Stimulated activated CD4-positive, alpha-beta T cell treated with anti-CD3 and anti-CD28 coated beads, Interleukin-12 subunit alpha, Interleukin-12 subunit beta, amount 100 ng/mL, for 4 hours (primary cell): ENCODE results near the gene SPC25.
"Not testable (repeated sequence)": the region's sequence is repeated elsewhere in the genome, so short reads cannot be mapped to it uniquely, and the experiment has no call there.

Source experiments
- DNase-seq: peaks from one replicate; pipeline ENCODE4 v3.0.0-alpha.2; 2020

SPC25 gene

DNA sequence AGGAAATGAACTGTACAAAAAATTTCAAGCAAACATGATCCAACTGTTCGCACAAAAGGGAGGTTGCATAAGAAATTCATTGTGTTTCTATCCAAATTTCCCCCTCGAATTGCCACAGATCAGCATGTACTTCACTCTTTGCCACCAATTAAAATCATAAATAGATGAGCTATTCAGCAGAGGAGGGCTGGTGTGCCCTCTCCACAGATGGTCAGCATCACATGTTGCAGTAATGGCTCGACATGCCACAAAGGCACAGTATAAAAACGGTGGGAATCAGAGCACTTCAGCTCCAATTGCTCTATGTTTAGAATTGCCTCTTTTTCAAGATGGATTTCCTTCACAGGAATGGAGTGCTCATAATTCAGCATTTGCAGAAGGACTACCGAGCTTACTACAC is 10.8 kb upstream of the SPC25 start, which contains the start of gene G6PC2:
Gene G6PC2 (plus strand): TSS at position 289 of the 400 bp plus-strand sequence. CDS start 41 bp downstream, at position 330.
- no peak for DNase-seq

DNA sequence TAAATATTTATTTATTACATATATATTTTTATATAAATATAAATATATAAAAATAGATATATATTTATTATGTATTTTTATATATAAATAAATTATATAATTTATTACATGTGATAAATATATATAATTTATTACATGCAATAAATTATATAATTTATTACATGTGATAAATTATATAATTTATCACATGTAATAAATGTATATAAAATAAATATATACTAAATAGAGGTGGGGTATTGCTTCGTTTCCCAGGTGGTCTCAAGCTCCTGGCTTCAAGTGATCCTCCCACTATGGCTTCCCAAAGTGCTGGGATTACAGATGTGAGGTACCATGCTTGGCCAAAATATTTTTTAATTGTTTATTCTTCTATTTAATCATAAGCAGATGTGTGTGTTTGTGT is 7.2 kb upstream of the SPC25 start:
- DNase-seq, result no peak

GRCh38 chr2:168896783-168897182 is 6.6 kb upstream of the SPC25 start:
- no peak for DNase-seq

DNA sequence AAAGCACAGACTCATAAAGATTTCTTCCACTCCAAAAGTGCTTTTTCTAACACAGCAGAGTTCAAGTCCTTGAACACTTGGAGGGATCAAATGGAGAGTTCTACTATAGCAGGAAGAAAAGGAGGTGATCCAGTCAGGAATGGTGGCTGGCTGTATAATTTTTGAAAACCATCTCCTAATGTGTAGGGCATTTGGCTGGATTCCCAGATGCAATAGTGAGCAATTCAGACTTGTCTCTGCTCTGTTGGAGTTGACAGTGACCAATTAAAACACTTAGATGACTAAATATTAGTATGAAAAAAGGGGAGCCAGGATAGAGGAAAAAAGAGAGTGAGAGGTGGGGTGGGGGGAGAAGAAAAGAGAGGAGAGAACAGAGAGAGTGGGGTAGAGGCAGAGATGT is 5.5 kb upstream of the SPC25 start:
- DNase-seq, result no peak

- DNase-seq, result no peak
Observed at GRCh38 chr2:168894720-168895119, 4.5 kb upstream of the SPC25 start.

DNA sequence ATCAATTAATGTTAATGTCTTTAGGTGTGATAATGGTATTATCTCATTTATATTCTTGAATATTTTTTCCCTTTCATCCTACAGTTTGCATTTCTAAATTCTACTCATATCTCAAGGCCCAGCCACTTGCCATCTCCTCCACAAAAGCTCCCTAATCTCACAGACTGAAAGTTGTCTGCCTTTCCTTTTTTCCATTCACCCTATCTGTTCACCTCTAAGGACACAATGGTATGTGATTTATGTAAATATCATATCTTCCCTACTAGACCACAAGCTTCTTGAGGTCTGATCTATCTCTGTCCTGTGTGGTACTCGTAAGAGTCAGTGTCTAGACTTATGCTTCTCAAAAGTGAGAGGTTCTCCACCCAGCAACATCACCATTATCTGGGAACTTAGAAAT is 3.9 kb upstream of the SPC25 start:
- no peak for DNase-seq

DNA sequence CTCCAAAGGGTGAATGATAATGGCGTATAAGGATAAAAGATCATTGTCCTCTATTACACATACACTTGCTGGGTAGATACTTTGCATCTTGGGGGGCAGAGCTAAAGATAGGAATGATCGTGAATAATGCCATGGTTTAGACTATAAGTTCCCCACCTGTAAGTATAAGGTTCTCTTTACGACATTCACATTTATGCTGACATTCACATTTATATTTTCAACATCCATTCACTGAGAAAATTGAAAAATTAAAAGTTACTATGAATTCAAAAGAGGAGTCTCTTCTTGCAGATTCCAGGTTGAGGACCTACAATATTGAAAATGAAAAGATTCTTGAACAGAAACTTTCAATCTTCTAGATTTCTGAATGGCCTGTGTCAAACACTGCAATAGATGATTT is 2.1 kb upstream of the SPC25 start:
- no peak for DNase-seq

DNA sequence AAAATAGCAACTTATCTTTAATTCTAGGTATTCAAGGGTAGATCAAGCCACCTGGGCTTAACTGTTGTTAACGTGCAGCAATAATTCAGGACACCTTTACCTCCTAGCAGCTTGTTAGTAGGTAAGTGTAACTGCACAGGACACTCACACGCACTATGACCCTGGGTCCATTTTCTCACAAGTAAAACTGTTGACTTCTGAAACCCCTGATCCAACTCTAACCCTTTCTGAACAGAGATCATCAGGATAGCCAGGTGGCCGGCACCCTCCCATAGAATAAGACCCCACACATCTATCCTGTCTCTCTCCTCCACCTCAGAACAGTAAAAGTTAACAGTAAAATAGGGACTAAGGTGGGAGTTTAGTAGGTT is 610 bp downstream of the SPC25 start:
- DNase-seq, result no peak

GRCh38 chr2:168884975-168885374 is 5.3 kb downstream of the SPC25 start:
- DNase-seq, result no peak

- DNase-seq, result not testable (repeated sequence)
Observed at GRCh38 chr2:168882163-168882562, 8.1 kb downstream of the SPC25 start.

GRCh38 chr2:168874368-168875054 is 15.7 kb downstream of the SPC25 start:
- no peak for DNase-seq

DNA sequence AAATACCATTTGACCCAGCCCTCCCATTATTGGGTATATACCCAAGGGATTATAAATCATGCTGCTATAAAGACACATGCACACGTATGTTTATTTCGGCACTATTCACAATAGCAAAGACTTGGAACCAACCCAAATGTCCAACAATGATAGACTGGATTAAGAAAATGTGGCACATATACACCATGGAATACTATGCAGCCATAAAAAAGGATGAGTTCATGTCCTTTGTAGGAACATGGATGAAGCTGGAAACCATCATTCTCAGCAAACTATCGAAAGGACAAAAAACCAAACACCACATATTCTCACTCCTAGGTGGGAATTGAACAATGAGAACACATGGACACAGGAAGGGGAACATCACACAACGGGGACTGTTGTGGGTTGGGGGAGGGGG is 19.4 kb downstream of the SPC25 start:
- DNase-seq, result not testable (repeated sequence)

DNA sequence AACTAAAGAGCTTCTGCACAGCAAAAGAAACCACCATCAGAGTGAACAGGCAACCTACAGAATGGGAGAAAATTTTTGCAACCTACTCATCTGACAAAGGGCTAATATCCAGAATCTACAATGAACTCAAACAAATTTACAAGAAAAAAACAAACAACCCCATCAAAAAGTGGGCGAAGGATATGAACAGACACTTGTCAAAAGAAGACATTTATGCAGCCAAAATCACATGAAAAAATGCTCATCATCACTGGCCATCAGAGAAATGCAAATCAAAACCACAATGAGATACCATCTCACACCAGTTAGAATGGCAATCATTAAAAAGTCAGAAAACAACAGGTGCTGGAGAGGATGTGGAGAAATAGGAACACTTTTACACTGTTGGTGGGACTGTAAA is 19.9 kb downstream of the SPC25 start:
- not testable (repeated sequence) for DNase-seq

- not testable (repeated sequence) for DNase-seq
Observed at GRCh38 chr2:168867164-168867563, 23.1 kb downstream of the SPC25 start.

- DNase-seq, result no peak
Observed at GRCh38 chr2:168858146-168858545, 32.1 kb downstream of the SPC25 start.

DNA sequence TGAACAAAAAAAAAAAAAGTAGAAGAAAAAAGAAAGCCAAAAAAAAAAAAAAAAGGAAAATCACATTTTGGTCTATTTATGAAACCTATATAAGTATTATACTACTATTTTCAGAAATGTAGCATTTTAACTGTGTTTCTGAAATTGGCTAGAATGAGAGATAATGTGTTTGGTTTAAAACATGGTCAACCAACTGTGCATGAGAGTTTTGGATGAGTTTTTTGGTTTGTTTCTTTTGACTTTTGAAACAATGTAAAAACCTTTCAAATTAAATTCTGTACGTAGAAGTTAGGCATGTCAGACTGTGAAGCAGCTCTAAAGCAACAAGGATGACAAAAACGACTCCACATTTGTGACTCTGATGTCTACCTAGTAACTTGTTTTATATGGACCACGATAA is 34.6 kb downstream of the SPC25 start:
- DNase-seq, result no peak

- no peak for DNase-seq
Observed at GRCh38 chr2:168854651-168855050, 35.6 kb downstream of the SPC25 start.

DNA sequence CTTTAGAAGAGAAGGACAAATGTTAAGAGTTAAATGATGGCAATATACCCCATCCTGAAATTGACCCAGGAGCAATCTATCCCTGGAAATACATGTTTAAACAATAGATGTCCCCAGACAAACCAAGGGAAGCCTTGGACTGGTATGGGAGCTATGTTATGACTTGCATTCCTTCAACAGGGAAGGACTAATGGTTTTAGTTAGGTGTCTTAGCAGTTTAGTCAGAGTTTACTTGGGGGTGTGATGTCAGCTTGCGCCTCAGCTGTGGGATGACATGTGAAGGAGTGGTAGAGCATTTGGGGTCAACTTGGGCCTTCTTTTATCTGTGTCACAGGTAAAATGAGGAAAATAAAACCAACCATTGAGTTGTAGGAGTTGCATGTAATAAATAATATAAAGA is 36.8 kb downstream of the SPC25 start:
- DNase-seq, result no peak

- no peak for DNase-seq
Observed at GRCh38 chr2:168852481-168852880, 37.7 kb downstream of the SPC25 start.

- DNase-seq, result no peak
Observed at GRCh38 chr2:168851674-168852320, 38.4 kb downstream of the SPC25 start.

DNA sequence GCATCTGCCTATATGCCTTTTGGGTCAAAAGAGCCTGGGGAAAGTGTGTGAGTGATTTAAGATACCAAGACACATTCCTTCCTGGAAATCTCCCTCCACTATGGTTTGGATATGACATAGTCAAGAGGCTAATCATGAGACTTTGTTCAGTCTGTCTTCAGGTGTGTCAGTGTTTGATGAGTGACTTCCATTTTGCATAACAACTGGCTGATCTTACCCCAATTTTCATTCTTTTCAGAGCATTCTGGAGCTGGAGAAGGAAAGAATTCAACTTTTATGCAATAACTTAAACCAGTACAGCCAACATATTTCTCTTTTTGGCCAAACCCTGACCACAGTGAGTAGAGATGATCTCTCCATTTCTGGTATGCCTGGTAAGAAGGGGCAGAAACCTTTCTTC is 39.4 kb downstream of the SPC25 start:
- DNase-seq, result no peak

- DNase-seq, result no peak
Observed at GRCh38 chr2:168849610-168850009, 40.6 kb downstream of the SPC25 start.

DNA sequence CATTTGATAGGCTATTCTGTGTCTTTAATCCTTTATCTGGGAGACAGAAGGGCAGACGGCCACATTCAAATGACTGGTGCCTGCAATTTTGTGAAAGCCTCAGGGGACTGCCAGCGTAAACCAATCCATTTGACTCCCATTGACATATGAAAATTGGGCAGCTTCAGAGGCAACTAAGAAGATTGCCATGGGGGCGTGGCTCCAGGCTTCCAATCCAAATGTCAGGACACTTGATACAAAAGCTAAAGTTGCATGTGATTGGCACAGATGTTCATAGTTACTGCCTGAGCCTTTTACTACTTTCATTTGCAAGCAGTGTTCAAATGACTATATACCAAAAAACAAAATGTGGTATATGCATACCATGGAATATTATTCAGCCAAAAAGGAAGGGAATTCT is 42.0 kb downstream of the SPC25 start:
- DNase-seq, result no peak

- DNase-seq, result no peak
Observed at GRCh38 chr2:168843253-168843652, 47.0 kb downstream of the SPC25 start.

DNA sequence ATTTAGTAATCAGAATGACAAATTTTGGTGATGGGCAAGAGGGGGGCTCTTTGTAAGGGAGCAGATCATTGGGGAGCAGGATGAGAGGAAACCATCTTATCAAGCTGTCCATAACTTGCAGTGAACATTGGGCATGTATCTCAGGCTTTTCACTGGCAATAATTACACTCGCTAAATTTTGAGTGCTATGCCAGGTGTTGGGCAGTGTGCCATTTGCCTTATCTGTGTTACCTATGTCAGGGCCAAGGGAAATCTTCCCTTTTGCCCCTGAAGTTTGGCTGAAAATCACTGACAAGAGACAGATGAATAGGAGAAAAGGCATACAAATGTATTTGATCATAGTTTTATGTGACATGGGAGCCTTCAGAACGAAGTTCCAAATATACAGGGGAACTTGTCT is 48.8 kb downstream of the SPC25 start:
- DNase-seq, result no peak
